ENCODE measurements around the gene TMEM11.
A peak's percentile ranks its signal among the peaks of the same experiment; 100 is the strongest.

TMEM11 gene

DNA sequence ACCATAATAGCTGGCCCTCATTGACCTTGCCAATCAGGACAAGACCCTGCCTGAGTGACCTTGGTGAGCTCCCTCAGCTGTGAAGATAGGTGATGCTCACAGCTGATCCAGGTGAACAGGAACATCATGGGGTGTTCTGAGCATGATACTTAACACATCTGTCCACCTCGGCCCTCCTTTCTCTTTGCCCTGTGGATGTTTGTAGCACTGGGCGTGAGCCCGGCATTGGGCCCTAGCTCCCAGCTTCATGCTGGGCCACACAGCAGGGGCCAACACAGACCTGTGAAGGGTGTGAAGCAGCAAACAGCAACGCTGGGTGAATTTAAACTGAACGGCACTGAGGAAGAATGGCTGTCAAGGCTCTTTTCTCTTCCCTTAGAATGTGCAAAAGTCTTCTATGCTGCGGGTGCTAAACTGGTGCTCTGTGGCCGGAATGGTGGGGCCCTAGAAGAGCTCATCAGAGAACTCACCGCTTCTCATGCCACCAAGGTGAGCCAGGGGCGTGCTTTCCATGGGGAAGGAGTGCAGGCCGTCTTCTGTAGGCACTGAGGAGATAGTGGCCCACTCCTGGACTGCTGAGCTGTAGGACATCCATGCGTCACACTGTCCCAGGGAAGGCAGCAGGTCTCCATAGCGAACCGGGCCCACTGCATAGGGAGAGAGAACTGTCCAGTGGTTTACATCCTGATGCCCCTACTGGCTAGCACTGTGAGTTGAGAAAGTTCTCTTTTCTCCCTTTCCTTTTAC is 35.9 kb downstream of the TMEM11 start:
- no peak for DNase-seq

- DNase-seq = no peak
Observed at GRCh38 chr17:21177401-21177800, 36.6 kb downstream of the TMEM11 start.

DNA sequence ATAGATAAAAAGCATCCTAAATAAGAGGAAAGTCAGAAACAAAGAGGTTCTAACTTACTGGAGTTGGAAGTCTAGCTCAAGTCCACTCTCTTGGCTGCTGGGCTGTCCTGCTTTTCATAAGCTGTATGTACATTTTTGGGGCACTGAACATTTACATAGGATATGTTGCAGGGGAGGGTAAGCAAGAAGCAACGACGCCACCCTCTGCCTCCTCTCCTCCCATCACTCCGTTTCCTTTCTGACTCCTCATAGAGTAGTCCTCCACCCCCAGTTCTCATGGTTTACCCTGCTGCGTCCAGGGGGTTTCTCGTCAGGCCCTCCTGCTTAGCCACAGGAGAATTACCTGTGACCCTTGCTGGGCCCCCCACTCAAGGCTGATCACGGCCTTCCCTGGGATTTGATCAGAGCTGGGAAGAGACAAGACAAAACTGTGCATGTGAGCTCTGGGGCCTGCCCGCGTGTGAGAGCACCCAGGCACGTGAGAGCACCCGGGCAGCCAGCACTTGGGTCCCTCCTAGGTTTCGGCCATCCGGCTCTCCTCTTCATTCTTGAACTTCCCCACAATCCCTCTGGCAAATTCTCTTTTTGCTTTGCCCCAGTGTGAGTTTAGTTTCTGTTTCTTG is 37.1 kb downstream of the TMEM11 start:
- DNase-seq = no peak

GRCh38 chr17:21174713-21175112 is 39.2 kb downstream of the TMEM11 start:
- peak; percentile 80 for DNase-seq

DNA sequence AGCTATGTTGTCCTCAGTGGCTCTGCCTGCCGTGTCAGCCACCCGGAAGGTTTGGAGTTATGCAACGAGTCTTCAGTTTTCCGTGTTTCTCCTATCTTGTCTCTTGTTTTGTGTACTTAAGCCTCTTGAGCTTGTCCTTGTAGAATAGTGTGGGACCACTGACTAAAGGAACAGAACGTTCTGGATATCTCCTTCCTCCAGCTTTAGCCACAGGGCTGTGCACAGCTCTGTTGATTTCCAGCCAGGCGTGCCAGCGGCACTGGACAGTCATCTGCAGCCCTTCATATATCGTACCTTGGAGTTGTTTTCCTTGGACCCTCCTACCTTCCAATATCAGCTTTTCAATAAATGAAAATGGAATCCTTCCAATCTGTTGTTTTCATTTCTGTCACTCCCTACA is 39.8 kb downstream of the TMEM11 start:
- no peak for DNase-seq

DNA sequence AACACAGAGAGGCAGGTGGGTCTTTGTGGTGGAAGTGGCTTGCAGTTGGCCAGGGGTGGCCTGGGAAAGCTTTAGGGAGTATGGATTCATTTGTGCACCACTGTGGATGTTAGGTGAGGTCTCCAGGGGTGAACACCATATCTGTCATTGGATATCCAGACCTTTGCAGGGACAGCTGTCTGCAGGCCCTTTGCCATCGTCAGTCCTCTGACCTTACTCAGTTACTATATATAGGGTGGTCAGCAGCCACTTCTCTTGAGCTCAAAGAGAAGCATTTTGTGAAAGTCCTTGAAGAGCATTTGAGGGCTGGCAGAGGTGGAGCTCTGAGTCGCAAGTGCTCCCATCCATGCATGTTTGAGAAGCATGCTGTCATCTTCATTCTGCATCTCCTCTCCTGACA is 40.4 kb downstream of the TMEM11 start:
- DNase-seq = no peak

GRCh38 chr17:21172846-21173245 is 41.1 kb downstream of the TMEM11 start:
- DNase-seq = no peak

DNA sequence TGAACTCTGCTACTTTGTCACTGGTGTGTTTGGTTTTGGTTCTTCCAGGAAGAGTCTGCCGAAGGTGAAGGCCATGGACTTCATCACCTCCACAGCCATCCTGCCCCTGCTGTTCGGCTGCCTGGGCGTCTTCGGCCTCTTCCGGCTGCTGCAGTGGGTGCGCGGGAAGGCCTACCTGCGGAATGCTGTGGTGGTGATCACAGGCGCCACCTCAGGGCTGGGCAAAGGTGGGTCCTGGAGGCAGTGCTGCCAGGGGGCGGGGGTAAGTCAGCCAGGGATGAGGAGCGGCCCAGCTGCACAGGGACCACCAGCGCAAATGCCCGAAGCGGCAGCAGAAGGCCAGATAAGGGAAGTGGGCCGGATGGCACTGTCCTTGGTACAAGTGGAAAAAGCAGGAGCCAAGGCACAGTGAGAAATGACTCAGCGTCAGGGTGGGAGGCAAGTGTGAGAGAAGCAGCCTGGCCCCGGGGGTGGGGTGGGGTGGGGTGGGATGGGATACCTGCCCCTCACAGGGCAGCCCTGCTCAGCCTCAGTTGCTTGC is 41.9 kb downstream of the TMEM11 start:
- no peak for DNase-seq

GRCh38 chr17:21171309-21171922 is 42.5 kb downstream of the TMEM11 start:
- no peak for DNase-seq

DNA sequence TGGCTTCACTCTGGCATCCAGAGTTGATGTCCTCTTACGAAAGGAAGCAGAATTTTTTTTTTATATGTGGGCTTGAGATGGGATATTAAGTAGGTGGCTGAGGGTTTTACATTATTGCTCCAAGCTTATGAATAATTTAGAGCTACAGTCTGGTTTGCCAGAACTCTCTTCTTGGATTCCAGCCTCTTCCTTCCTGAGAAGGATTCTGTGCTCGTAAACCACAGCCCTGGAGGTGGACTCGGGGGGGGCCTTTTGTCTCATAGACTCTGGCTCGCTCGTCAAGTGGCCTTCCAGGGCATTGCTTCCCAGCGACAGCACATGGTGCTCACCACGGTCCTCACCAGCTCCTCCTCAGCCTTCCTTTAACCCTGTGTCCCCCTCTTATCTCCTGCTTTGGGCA is 43.2 kb downstream of the TMEM11 start:
- no peak for DNase-seq

DNA sequence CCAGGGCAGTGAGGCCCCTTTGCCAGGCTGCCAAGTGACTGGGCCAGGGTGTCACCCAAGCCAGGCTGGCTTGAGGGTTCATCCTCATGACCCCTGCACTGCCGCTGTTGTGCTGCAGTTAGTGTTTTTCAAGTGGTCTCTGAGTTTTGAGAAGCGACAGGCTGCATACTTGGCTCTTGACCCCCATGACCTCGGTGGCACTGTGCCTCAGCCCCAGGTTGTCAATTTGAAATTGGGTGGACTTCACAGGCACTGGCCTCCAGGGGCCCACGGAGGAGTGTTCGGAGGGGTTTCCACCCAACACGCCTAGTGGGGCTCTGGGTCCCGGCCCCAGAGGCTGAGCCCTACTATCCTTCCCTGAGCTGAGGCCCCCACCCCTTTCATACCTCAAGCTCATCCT is 44.5 kb downstream of the TMEM11 start:
- no peak for DNase-seq

- DNase-seq = no peak
Observed at GRCh38 chr17:21168555-21168865, 45.5 kb downstream of the TMEM11 start.

- DNase-seq = peak; percentile 32
Observed at GRCh38 chr17:21167303-21167702, 46.7 kb downstream of the TMEM11 start.

DNA sequence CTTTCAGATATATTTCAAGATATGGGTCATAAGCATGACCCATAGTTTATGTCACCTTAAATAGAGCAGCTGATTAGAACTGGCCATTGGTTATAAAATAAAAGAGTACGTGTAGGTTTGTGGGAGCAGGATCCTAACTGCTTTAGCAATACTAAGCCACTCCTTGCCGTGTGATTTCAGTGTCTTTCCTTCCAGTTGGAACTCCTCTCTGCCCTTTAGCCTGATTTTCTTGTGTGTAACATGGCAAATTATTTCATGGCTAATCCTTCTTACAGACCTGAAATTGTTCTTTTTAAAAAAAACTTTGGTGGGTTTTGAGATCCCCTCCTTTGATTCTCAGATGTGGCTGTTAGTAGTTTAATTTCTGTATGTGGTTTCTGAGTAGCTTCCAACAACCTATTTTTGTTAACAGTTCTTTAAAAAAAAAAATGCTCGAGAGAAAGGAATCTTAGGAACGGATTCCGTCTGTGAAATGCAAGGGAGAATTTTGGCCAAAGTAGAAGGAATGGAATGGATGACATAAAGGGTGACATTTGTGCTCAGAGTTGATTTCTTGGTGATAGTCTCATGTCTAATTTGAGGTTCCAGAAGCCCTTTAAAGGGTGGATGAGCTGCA is 47.3 kb downstream of the TMEM11 start:
- peak; percentile 80 for DNase-seq

GRCh38 chr17:21165922-21166594 is 47.9 kb downstream of the TMEM11 start:
- DNase-seq = no peak

- DNase-seq = no peak
Observed at GRCh38 chr17:21164620-21165019, 49.3 kb downstream of the TMEM11 start.

DNA sequence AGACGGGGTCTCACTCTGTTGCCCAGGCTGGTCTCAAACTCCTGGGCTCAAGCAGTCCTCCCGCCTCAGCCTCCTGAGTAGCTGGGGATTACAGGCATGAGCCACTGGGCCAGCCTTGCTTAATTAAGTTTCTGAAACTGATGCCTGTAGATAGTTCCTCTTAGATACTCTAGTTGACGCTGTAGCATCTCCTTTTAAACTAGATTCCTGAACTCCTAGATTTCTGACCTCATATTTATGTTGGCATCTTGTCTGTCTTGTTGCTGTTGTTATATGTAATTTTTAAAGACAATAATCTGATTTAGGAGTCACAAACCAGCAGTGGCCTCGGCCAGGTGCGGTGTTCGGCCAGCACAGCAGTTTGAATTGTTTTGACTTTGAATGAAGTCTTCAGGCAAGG is 49.7 kb downstream of the TMEM11 start:
- no peak for DNase-seq

GRCh38 chr17:21163101-21163500 is 50.9 kb downstream of the TMEM11 start:
- DNase-seq = no peak

GRCh38 chr17:21162394-21162775 is 51.6 kb downstream of the TMEM11 start:
- DNase-seq = no peak

DNA sequence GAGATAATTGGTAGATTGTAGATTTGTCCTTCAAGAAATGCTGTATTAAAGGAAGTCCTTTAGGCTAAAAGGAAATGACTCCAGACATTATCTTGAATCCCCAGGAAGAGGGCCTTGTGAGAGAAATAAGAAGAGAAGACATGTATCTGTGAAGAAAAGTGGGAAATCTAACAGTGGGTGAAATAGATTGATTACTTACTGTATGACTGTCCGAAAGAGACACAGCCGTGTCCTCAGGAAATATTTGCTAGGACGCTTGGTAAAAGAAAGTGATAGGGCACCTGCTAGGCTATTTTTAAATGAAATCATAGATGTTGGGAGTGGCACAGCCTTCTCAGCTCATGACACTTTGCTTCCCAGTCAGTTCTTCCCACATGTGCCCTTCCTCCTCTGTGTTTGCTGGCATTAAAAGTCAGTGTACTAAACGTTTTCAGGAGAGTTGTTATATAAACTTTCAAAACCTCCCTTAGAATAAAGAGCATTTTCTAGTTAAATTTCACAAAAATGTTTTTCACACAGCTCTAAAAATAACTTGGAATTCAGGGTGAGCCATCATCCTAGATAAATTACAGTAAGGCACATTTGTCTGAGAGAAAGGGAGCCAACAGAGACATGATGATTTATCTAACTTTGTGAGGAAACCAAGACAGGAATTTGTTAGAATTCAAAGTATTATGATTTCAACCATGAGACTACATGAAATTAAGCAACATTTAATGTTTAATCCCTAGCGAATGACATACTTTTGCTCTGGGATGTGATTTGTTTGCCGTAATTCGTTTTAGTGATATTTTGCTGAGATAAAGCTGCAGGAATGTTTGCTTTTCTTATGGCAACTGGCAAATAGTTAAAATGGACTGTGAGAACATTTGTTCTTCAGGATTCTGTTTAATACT is 52.2 kb downstream of the TMEM11 start:
- peak; percentile 81 for DNase-seq

DNA sequence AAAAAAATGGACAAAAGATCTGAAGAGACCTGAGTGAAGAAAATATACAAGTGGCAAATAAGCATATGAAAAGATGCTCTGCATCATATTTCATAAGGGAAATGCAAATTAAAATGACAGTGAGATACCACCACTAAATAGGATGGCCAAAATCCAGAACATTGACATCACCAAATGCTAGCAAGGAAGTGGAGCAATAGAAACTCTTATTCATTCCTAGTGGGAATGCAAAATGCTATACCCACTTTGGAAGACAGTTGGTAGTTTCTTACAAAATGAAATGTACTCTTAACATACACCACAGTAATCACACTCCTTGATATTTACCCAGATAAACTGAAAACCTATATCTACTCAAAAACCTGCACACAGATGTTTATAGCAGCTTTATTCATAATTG is 53.6 kb downstream of the TMEM11 start:
- peak; percentile 16 for DNase-seq
